Raji (cell line): ENCODE results near the gene PISD.
A peak's percentile ranks its signal among the peaks of the same experiment; 100 is the strongest.

ENCODE experiments used
- POLR2A ChIP-seq: IDR thresholded peaks from 2 replicates; pipeline ENCODE4 v1.6.1; 2011; ENCODE audit warnings: low read depth, low read length, control low read depth; ENCODE audit not compliant: insufficient read depth

The PISD gene

DNA sequence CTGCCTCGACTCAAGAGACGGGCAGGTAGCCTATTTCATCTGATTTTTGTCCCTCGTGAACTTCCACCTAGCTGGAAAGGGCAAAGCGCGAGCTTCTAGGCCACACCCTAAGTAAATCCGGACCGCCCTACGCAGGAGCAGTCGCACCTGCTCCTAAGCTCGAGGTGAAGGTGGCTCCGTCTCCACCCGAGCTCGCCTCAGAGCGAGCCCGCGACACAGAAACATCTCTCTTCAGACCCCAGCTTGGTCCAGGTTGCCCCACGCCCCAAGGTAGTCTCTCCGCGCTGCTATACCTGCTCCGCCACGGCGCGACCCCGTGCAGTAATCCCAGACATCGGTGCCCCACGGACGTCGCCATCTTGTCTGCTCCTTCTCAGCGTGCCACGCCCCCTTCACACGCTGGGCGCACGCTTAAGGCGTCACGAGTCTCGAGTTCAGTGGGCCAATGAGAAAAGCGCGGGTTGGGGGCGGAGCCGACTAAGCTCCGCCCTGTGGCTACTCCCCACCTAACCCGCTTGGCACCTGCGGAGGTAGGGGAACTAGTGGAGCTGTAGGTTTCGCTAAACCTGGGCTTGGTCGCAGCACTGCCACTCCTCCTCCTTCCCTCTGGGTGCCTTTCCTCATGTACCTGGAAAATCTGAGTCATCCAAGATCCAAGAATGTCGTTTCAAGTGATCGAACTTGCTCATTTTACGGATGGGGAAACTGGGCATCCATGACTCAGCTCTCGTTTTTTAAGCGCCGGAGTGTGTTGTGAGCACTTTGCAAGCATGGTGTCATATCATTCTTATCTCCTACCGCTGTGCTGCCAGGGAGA, at the start of gene PISD:
Gene PISD (minus strand): TSS at position 365 of the 817 bp plus-strand sequence. CDS start 7 bp downstream, at position 358.
- peak; percentile 95 for TF ChIP-seq POLR2A

- no peak for TF ChIP-seq POLR2A
Observed at GRCh38 chr22:31707519-31707918, 45.5 kb upstream of the PISD start.

GRCh38 chr22:31695423-31695822, 33.4 kb upstream of the PISD start:
- no peak for TF ChIP-seq POLR2A

GRCh38 chr22:31692186-31692886, 30.3 kb upstream of the PISD start:
- no peak for TF ChIP-seq POLR2A

DNA sequence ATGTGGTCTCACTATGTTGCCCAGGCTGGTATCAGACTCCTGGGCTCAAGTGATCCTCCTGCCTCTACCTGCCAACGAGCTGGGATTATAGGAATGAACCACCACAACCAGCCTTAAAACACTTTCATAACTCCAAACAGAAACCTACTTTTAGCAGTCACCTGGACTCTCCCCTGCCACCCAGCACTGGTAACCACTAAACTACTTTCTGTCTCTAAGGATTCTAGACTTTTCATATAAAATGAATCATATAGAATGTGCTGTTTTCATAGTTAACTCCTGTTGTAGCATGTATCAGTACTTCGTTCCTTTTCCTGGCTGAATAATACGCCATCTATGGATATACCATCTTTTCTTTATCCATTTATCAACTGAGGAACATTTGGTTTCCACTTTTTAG, 29.4 kb upstream of the PISD start:
- no peak for TF ChIP-seq POLR2A

- no peak for TF ChIP-seq POLR2A
Observed at GRCh38 chr22:31683181-31684105, 21.4 kb upstream of the PISD start.

DNA sequence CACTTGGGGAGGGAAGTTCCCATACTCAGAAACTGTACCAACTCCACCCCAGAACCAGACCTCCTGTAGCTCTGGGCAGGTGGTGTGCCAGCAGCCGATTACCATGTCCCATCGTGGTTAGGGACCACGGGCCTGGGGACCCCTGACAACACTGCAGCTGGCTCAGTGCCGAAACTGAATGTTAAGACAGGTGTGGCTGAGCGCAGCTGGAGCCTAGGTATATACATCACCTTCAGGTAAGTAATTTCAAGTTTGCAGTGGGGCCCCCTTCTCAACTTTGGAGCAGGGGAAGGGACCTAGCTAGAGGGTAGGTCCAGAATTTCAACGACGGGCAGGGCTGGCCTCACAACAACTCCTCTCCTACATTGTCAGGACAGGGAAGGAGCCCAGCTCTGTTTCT, 20.7 kb upstream of the PISD start:
- no peak for TF ChIP-seq POLR2A

DNA sequence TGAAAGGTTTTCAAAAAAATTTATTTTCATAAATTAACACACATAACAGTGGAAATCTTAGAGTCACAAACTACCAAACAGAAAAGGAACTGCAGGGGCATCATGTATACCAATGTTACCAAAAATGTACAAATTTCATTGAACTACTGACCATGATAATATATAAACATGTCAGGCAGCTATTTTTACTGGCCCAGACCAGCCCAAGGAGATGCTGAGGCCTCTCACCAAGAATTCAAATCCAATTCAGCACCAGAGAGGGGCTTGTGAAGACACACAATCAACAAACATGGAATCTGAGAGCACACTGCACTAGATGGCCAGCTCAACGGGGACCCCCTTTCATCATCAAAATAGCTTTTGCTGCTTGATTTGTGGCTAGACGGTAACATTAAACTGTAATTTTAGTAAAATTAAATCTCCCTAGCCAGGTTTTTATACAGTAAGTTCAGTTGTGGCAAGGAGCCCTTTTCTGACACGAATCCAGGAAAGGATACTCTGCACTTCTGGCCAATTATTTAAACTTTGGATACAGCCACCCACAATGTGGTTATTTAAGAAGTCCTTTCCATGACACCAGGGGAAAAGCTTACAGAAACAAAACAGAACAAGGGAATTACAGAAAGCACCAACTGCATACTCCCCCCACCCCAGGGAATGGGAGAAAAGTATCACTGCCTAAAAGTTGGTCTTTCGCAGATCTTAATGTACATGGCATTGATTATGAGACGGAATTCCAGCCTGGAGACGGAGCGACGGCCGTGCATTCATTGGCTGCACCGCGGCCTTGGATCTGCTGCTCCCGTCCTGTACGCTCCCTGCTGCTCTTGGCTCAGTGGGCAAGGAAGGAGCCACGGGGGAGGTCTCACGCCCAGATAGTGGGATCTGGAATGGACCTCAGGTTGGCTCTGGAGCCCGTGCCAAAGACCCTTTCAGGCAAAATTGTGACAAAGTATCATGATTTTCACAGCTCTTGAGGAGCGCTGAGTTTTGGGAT, 19.6 kb upstream of the PISD start:
- TF ChIP-seq POLR2A, result no peak

GRCh38 chr22:31680861-31681341, 18.9 kb upstream of the PISD start:
- TF ChIP-seq POLR2A, result no peak

DNA sequence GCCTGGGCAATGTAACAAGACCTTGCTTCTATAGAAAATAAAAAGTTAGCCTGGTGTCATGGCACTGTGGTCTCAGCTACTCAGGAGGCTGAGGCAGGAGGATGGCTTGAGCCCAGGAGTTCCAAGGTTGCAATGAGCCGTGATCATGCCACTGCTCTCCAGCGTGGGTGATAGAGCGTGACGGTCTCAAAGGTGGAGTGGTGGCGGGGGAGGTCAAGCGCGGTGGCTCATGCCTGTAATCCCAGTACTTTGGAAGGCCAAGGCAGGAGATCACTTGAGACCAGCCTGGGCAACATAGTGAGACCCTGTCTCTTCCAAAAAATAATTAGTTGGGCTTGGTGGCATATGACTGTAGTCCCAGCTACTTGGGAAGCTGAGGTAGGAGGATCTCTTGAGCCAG, 16.7 kb upstream of the PISD start:
- no peak for TF ChIP-seq POLR2A

DNA sequence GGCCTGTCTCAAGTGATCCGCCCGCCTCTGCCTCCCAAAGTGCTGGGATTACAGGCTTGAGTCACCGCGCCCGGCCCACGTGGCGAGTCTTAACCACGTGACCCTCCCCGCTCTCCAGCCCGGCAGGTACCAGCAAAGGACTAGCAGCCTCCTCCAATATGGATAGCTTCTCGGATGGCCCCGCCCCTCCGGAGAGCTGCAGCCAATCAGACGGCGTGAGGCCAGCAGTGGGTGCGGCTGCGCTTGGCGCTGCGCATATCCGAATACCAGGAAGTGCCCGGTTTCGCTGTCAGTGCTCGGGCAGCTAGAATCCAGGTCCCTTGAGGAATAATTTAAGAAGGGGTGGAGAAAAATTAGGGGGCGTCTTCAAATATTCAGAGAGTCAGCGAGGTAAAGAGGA, 14.7 kb upstream of the PISD start:
- TF ChIP-seq POLR2A, result peak; percentile 53; the same call in 1 of the 2 replicates

GRCh38 chr22:31662668-31663037, 638 bp upstream of the PISD start:
- TF ChIP-seq POLR2A, result no peak

- TF ChIP-seq POLR2A, result no peak
Observed at GRCh38 chr22:31659246-31659645, 2.8 kb downstream of the PISD start.

DNA sequence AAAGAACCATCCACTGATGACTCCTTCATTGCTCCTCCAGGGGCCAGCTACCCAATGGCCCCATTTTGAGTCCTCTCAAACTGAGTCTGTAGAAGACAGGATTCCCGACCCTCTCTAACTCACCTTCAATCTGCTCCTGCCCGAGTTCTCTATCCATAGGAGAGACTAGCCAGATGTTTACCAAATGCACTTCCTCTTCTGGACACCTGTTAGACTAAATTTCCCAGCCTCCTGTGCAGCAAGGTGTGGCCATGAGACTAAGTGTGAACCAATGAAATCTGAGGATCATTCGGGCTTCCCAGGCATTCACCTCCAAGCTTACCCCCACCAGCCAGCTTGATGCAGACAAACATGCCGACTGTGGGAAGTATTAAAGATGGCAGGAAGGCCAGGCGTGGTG, 7.6 kb downstream of the PISD start:
- no peak for TF ChIP-seq POLR2A

DNA sequence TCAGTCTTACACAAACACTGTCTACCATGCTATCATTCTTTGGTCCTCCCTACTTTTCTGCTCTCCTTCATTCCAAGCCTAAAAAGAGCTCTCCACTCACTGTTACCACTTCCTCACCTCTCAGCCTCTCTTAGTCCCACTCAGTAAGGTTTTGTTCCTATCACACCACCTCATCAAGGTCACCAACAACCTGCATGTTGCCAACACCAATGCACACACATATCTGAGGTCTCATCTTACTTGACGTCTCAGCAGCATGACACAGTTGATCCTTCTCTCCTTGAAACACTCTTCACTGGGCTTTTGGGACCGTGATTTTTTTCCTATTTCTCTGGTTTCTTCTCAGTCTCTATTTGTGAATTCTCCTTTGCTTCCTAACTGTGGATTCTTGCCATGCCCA, 8.1 kb downstream of the PISD start:
- TF ChIP-seq POLR2A, result no peak
